Measurements from ENCODE around the gene ATG16L2.
"Not testable (repeated sequence)": the region's sequence is repeated elsewhere in the genome, so short reads cannot be mapped to it uniquely, and the experiment has no call there.

GRCh38 chr11:72791228-72791627 is 23.0 kb upstream of the ATG16L2 start:
- TF ChIP-seq, protein P1, sequence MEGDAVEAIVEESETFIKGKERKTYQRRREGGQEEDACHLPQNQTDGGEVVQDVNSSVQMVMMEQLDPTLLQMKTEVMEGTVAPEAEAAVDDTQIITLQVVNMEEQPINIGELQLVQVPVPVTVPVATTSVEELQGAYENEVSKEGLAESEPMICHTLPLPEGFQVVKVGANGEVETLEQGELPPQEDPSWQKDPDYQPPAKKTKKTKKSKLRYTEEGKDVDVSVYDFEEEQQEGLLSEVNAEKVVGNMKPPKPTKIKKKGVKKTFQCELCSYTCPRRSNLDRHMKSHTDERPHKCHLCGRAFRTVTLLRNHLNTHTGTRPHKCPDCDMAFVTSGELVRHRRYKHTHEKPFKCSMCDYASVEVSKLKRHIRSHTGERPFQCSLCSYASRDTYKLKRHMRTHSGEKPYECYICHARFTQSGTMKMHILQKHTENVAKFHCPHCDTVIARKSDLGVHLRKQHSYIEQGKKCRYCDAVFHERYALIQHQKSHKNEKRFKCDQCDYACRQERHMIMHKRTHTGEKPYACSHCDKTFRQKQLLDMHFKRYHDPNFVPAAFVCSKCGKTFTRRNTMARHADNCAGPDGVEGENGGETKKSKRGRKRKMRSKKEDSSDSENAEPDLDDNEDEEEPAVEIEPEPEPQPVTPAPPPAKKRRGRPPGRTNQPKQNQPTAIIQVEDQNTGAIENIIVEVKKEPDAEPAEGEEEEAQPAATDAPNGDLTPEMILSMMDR (IDR thresholded peaks at IDR 0.05; ENCODE audit: insufficient read depth, low read depth, low read length): not testable (repeated sequence)
- not testable (repeated sequence) for TF ChIP-seq EZH2 (IDR thresholded peaks at IDR 0.05; ENCODE audit: insufficient read depth, low read length)

All from astrocyte (in vitro differentiated cells and primary cell).